HG03139 (cell line): Measurements from ENCODE around the gene COL12A1.
"Not testable (repeated sequence)": the region's sequence is repeated elsewhere in the genome, so short reads cannot be mapped to it uniquely, and the experiment has no call there.

Experiments
- ATAC-seq: cut with Tn5 transposase; IDR thresholded peaks from one replicate; pipeline ENCODE4 v1.9.1; 2021; ENCODE audit not compliant: unreplicated experiment

Gene COL12A1

GRCh38 chr6:75213112-75213511 lies 7.3 kb upstream of the COL12A1 start:
- ATAC-seq: no peak

- ATAC-seq: no peak
These were observed 6.2 kb upstream of the COL12A1 start for GRCh38 chr6:75211920-75212590.

- no peak for ATAC-seq
These were observed 5.3 kb upstream of the COL12A1 start for GRCh38 chr6:75210885-75211739.

- ATAC-seq: no peak
These were observed 3.4 kb upstream of the COL12A1 start for GRCh38 chr6:75209184-75209723.

- peak; percentile 78 for ATAC-seq
These were observed 2.7 kb upstream of the COL12A1 start for GRCh38 chr6:75208298-75209183.

GRCh38 chr6:75206576-75207342 lies 906 bp upstream of the COL12A1 start:
- no peak for ATAC-seq

GRCh38 chr6:75204959-75205775 lies 686 bp downstream of the COL12A1 start:
- ATAC-seq: no peak

GRCh38 chr6:75204217-75204958 lies 1.5 kb downstream of the COL12A1 start:
- no peak for ATAC-seq

- ATAC-seq: no peak
These were observed 2.1 kb downstream of the COL12A1 start for GRCh38 chr6:75203721-75204120.

- ATAC-seq: no peak
These were observed 3.1 kb downstream of the COL12A1 start for GRCh38 chr6:75202676-75203131.

GRCh38 chr6:75201901-75202672 lies 3.8 kb downstream of the COL12A1 start:
- no peak for ATAC-seq

- no peak for ATAC-seq
These were observed 4.8 kb downstream of the COL12A1 start for GRCh38 chr6:75201021-75201420.

- ATAC-seq: no peak
These were observed 6.0 kb downstream of the COL12A1 start for GRCh38 chr6:75199889-75200288.

GRCh38 chr6:75196081-75196687 lies 9.7 kb downstream of the COL12A1 start:
- no peak for ATAC-seq

- no peak for ATAC-seq
These were observed 17.5 kb downstream of the COL12A1 start for GRCh38 chr6:75188221-75188925.

- not testable (repeated sequence) for ATAC-seq
These were observed 19.3 kb downstream of the COL12A1 start for GRCh38 chr6:75186581-75186980.

- ATAC-seq: no peak
These were observed 22.7 kb downstream of the COL12A1 start for GRCh38 chr6:75183099-75183541.
